ENCODE measurements around the gene EPB41L1.

DNA sequence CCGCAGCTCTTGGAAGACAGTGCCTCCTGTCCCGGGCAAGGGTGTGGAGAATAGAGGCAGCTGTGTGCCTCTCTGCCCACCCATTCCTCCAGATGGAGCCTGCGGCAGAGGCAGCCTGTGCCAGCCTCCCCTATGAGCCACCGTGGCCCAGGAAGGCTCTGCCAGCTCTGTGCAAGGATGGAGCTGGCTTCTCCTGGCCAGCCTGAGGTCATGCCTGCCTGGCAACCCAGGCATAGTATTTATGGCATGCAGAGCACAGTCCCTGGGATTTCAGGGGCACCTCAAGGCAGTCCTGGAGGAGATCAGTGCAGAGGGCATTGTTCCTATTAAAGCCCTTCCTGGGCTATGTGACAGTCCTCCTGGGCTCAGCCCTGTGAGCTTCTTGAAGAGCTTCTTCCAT, 1.5 kb downstream of the EPB41L1 start:
- TF ChIP-seq CTCF (IDR thresholded peaks at IDR 0.05) (no peak), POLR2A (IDR thresholded peaks at IDR 0.05; ENCODE audit: low read depth) (no peak), POLR2AphosphoS5 (IDR thresholded peaks at IDR 0.05) (no peak), EP300 (IDR thresholded peaks at IDR 0.05) (no peak)

Data from esophagus muscularis mucosa (tissue), 4 donors.